Medulla oblongata (tissue), 1 donor: ENCODE results near the gene UBTD1.
"Not testable (repeated sequence)": the region's sequence is repeated elsewhere in the genome, so short reads cannot be mapped to it uniquely, and the experiment has no call there.

Experiments
- DNase-seq: peaks from one replicate; pipeline ENCODE4 v3.0.0-alpha.2; 2015; ENCODE audit errors: extremely low spot score

The UBTD1 gene

DNA sequence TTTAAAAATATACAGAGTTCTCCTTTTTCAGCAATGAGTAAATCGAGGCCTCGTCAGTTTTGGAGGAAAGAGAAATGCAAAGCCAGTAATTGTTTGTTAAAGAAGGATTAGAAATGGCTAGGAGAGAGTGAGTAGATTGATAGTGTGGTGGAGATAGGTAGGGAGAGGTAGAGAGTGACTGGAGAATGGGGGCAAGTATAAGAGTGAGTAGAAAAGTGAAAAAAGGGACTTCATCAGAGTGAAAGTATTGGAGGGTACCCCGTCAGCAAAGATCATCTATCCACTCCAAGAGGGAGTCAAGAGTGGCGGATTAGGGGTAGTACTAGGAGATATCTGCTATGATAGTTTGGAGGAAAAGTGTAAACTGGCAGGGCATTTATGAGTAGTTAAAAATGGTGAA, 64.6 kb downstream of the UBTD1 start:
- no peak for DNase-seq

DNA sequence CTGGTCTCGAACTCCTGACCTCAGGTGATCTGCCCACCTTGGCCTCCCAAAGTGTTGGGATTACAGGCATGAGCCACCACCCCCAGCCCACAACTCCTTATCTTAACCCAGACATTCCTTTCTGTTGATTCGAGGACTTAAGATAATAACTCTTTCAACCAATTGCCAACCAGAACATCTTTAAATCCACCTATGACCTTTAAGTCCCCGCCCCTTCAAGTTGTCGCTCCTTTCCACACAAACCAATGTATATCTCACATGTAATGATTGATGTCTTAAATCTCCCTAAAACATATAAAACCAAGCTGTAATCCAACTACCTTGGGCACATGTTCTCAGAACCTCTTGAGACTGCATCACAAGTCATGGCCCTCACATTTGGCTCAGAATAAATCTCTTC, 66.1 kb downstream of the UBTD1 start:
- no peak for DNase-seq

DNA sequence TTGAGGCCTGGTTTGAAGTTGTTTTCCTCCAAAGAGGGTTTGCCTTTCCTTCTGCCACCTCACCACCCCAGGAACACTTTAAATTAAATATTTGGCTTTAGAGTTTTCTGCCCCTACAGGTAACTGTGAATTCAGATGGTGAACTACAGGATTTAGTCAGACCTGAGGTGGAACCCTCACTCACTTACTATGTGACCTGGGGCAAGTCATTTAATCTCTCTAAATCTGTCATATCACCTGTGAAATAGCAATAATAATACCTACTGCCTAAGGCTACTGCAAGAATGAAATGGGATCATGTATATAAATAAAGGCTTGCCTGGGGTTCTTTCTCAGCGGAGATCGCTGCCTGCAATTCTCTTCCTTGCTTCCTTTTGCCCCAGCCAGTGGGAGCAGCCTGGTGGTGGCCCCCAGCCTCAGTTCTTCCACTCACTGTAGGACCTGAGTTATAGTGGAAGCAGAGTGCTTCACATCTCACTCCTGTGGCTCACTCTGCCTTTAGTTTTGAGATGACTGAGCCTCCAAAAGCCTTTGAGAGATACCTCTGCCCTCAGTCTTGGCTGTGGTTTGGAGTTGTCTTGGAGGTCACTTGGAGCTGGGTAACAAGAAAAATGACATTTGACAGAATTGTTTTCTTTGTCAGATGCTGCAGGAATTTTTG, 67.7 kb downstream of the UBTD1 start:
- DNase-seq, result no peak

DNA sequence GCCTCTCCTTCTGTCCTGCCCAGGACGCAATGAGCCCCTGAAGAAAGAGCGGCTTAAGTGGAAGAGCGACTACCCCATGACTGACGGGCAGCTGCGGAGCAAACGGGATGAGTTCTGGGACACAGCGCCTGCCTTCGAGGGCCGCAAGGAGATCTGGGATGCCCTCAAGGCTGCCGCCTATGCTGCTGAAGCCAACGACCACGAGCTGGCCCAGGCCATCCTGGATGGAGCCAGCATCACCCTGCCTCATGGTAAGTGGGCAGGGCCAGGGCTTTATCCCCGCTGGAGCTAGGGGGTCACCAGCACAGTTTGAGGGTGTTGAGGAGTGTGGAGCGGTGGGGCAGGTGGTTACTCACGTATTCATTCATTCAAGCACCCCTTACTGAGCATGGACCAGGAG, 69.2 kb downstream of the UBTD1 start:
- DNase-seq, result no peak

DNA sequence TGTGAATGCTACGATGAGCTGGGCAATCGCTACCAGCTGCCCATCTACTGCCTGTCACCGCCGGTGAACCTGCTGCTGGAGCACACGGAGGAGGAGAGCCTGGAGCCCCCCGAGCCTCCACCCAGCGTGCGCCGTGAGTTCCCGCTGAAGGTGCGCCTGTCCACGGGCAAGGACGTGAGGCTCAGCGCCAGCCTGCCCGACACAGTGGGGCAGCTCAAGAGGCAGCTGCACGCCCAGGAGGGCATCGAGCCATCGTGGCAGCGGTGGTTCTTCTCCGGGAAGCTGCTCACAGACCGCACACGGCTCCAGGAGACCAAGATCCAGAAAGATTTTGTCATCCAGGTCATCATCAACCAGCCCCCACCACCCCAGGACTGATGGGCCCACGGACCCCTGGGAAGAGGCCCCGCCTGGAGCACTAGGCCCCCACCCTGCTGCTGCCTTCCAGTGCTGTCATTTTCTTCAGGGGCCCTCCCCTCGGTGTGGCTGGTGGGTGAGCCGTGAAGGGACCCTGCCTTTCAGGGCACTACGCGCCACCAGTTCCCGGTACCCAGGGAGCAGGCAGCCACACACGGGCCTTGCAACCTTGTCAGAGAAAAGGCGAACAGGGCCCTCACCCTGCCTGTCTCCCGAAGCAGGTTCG, 71.5 kb downstream of the UBTD1 start:
- no peak for DNase-seq

DNA sequence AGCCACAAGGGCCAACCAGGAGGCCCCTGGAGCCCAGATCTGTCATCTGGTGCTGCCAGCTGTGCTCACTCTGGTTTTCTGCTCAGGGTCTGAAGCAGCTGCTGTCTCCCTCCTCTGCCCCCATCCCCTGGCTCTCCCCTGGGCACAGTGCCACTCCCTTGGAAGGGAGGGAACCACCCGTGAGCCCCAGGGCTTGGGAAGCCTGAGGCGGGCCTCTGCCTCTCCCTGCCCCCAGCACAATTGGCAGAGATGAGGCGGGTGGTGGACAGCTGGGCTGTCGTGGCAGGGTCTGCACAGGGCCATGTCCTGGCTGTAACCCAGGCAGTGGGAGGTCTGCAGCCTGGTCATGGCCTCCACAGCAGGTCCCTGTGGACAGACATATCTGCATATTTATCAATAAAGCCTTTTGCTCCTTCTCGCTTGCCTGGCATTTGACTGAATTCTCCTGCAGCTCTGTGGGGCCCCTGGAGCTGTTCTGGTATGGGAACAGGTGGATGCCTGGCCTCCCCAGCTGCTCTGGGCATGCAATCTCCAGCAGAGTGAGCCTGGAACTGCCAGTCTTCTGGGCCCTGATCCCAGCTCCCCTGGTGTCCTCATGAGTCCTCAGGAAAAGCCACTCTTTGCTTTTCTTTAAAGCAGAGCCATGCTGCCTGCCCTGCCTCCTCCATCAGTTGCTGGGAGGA, 72.2 kb downstream of the UBTD1 start:
- DNase-seq, result peak; percentile 45

DNA sequence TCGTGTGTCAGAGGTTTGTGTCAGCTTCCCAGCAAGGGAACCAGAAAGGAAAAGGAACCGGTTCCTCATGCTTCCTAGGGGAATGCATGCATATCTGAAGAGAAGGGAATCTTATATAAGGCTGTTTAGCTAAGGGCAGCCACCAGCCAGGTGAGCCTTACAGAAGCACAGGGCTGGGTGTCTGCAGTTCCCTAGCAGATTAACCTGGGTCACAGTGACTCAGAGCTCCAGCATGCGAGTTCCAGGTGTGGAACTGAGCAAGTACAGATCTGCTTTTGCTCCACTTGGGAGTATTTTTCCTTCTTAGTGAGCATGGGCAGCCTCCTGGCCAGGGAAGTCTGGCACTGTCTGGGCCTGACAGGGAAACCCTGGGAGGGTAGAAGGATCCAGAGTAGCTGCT, 72.9 kb downstream of the UBTD1 start:
- no peak for DNase-seq

DNA sequence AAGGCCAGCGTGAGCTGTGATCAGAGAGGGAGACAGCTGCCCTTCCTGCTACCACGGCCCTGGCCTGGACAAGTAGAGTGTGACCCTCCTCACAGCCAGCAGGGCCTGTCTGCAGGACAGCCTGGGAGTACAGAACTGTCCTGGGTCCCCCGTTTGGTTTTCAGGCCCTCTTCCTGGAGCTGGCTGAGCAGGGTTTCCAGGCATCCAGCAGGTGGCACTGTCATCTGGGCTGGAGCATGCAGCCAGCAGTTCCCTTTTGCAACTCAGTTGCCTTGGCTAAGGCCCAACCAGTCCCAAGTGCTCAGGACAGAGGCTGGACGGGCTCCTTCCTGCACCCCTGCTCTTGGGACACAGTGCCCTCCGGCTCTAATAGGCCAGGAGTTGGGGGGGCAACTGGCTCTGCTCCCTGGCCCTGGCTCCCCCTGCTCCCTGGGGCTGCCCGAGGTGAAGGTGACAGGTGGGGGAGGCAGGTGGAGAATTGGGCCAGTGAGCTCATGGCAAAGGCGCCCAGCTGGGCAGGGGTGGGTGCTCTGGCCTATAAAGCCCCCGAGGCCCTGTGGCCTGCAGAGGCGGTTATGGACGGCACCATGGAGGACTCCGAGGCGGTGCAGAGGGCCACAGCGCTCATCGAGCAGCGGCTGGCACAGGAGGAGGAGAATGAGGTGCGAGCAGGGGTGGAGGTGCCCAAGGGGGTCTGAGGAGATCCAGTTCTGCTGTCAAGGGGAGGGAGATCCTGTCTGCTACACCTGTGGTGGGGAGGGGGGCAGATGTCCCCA, 73.7 kb downstream of the UBTD1 start, which contains the start of gene ANKRD2:
Gene ANKRD2 (plus strand): TSS at position 566 of the 776 bp plus-strand sequence. CDS start 10 bp downstream, at position 576.
- peak; percentile 90 for DNase-seq

DNA sequence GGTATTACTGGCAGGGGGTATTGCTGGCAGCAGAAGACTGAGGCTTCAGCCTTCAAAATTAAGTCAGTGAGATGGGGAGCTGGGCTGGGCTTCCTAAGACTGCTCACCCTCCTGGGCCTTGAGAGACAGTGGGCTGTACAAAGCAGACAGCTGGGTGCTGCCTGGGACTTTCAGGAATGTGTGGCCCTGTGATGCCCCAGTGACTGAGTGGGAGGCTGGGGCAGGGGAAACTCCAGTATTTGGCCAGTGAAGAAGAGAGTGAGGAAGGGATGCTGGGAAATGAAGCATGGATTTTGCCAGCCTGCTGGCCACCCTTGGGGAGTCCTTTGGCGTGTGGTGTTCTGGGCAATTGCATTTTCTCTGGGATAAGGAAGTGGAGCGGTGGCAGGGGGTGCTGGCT, 74.3 kb downstream of the UBTD1 start:
- DNase-seq, result no peak

DNA sequence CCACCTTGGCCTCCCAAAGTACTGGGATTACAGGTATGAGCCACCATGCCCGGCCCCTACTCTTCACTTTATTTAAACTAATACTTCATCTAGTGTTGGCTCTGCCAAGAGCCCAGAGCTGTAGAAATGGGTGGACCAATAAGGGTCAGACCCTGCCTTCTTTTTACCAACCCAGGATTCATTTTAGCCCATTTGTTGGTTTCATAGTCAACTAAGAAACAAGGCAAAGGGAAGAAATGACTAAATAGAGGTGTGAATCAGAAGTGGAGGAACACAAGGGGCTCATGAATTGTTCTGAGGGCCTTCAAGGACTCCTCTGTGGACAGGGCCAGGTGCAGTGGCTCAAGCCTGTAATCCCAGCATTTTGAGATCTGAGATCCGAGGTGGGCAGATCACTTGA, 74.9 kb downstream of the UBTD1 start:
- no peak for DNase-seq

DNA sequence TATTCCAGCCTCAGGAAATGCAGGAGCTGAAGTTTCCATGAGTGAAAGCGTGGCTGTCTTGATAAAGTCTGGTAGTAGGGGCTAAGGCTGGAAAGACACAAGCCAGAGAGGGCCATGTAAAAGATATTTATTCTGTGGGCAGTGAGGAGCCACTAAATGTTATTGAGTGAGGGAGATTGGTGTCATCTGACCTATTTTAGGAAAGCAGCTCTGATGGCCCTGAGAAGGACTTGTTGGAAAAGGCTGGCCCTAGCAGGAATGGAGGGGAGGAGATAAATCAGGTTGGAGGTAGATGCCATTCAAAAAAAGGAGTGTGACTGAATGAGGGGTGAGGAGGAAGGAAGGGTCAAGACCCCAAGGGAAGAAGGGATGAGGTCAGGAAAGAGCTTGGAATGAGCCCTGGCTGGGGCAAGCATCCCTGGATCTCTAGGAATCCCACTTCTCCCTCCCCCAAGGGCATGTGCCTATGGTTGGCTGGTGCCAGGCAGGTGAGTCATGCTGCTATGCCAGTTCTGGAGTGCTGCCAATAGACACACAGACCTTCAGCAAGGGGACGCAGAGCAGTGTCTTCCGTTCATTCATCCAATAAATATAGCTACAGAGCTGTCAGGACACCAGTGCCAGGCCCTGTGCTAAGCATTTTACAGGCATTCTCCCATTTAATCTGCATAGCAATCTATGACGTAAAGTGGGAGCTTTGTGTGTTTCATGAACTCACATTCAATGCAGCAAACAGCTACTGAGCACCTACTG, 75.8 kb downstream of the UBTD1 start:
- no peak for DNase-seq

DNA sequence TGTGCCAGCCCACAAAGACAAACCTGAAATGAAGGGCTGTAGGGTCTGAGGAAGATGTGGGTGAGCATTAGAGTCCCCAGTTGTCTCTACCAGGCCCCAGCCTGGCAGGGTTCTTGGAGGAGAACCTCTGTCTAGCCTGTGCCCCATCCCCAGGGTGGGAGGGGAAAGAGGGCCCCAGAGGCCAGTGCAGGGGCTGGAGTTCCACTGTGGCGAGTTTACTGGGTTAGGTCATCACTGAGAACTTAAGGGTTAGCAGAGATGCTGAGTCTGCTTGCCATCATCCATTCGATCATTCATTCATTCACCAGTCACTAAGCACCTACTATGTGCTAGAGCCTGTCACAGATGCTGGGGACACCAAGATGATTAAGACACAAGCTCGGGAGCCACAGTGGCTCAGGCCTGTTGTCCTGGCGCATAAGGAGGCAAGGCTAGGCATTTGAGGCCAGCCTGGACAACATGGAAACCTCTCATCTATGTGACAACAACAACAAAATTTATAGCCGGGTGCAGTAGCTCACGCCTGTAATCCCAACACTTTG, 76.5 kb downstream of the UBTD1 start:
- no peak for DNase-seq

DNA sequence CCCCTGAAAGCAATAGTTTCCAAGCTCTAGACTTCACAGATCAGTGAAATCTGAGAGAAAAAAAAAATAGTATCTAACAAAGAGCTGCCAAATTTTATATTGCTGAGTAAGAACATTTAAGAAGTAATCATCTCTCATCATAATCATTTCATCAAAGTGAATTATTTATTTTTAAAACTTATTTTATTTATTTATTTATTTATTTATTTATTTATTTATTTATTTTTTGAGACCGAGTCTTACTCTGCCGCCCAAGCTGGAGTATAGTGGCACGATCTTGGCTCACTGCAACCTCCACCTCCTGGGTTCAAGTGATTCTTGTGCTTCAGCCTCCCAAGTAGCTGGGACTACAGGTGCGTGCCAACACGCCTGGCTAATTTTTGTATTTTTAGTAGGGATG, 77.8 kb downstream of the UBTD1 start:
- DNase-seq, result not testable (repeated sequence)

DNA sequence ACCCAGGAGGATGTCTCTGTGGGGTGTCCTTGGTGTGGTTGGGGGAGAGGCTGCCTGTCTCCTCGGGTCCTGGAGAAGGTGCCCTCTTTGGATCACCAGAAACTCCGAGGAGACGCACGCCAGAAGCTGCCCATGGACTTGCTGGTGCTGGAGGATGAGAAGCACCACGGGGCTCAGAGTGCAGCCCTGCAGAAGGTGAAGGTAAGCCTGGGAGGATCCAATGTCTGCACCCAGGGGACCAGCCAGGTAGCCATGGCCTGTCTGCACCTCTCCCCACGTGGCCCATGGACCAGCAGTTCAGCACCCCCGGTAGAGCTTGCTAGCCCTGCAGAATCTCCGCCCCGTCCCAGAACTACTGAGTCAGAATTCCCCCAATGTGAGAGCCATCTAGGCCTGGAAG, 79.0 kb downstream of the UBTD1 start:
- DNase-seq, result no peak

DNA sequence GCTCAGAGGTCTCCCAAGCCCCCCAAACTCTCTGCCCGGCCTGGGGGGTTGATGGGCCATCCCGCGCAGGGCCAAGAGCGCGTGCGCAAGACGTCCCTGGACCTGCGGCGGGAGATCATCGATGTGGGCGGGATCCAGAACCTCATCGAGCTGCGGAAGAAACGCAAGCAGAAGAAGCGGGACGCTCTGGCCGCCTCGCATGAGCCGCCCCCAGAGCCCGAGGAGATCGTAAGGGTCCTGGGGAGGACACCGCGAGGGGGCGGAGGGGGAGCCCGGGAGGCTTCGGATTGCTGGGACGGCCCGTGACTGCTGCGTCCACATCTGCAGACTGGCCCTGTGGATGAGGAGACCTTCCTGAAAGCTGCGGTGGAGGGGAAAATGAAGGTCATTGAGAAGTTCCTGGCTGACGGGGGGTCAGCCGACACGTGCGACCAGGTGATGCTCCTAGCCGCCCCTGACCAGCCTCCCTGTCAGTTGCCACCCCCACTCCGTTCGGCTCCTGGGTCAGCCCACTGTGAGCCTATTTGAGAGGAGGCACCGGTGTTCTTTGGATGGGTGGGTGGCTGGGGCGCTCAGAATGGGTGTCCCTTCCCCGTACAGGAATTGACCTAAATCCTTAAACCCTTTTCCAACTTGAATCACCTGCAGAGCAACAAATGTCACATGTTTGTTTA, 79.6 kb downstream of the UBTD1 start:
- no peak for DNase-seq

DNA sequence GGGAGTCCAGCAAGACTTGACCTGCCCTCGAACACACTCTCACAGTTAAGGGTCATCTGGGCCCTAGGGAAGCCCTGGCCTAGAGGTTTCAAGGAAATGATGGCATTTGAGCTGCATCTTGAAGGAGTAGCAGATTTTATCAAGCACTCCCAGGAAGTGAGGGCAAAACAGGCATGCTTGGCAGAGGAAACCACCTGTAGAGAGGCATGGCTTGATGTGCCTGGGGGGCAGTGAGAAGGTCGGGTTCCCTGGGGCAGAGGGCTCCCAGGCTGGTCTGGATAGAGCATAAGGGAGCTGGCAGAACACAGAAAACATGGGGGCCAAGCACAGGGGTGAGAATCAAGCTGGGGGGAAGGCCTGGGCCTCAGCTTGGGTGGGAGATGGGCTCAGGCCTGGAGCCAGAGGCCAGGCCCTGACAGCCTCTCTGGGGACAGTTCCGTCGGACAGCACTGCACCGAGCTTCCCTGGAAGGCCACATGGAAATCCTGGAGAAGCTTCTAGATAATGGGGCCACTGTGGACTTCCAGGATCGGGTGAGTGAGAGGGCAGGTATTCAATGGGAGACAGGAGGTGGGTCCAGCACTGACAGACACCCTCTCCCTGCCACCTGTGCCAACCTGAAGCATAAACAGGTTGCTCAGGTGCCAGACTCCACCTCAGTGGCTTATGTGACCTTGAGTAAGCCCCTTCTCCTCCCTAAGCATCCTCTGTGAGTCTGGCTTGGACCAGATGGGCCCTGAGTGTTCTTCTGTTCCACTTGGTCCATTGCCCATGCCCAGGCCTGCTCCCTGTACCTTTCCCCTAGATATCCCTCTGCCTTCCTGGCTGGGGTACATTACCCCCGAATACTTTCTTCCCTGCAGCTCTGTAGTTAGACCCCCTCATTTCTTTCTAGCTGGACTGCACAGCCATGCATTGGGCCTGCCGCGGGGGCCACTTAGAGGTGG, 82.0 kb downstream of the UBTD1 start:
- no peak for DNase-seq

DNA sequence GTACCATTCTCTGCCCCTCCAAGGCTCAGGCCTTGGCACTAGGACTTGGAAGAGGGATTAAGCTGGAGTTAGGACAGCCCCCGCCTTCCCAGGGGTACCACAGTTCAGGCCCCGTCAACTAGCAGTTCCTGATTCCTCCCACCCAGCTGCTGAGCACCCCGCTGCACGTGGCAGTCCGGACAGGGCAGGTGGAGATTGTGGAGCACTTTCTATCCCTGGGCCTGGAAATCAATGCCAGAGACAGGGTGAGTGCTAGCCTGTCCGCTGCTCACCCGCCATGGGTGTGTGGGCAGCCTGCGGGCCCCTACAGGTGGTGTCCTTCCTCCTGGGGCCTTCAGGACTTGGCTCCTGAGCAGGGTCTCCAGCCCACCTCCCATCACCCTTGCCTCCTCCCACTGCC, 83.4 kb downstream of the UBTD1 start:
- DNase-seq, result no peak

DNA sequence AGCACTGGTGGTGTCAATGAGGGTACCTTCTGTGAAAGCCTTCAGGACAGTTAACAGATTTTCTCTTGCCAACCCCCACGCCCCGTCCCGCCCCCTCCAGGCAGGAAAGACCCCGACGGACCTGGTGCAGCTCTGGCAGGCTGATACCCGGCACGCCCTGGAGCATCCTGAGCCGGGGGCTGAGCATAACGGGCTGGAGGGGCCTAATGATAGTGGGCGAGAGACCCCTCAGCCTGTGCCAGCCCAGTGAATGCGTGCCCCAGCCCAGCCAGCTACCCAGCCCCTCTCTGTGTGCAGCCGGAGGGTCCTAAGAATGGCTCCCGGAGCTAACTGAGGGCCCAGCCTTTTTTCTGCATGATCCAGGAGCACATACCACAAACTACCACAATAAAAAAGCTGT, 84.8 kb downstream of the UBTD1 start:
- DNase-seq, result no peak

DNA sequence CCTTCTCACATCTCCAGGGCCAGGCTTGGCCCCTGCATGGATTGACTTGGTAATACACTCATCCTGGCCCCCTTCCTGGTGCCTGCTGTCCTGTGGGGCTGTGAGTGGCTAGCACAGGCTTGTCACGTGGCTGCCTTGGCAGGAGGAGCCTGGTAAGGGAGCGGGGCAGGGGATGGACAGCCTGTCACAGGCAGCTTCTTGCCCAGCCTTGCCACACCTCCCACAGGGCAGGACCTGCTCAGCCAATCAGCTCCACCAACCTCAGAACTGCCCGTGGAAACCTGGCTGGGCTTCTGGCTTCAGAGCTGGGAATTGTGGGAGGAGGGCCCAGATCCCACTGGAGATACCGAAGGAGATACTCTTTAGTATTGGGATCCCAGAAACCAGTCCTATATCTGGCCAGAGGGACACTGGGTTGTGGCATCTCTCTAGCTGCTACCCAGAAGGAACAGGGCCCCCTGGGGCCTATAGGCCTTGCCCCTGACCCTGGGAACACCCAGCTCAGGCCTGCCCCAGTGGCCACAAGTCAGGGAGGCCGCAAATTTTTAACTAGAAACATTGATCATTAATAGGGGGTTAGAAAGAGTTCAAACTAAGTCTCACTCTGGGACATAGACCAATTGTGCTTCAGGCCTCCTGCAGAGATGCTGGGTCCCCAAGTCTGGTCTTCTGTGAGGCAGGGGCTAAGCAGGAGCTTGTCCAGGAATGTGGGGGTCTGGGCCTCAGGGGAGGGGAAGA, 85.5 kb downstream of the UBTD1 start, which contains the start of gene HOGA1:
Gene HOGA1 (plus strand): TSS at position 330 of the 738 bp plus-strand sequence. CDS start 315 bp downstream, at position 645.
- DNase-seq, result peak; percentile 96
